H9 (cell line): ENCODE measurements around the gene SOX1. TPM values are rescaled to one million over a fixed set of nuclear protein-coding genes. Genes with fewer than 3 reads are reported as not detected.

ENCODE experiments used
- DNase-seq: peaks from one replicate; pipeline ENCODE4 v3.0.0-alpha.2; 2017
- H2AFZ ChIP-seq: one replicate; pipeline ENCODE4 v1.6.1; 2013; ENCODE audit warnings: mild to moderate bottlenecking, low read length, control low read depth, moderate library complexity
- H2AK5ac ChIP-seq: 2 replicates; pipeline ENCODE4 v1.6.1; 2013; ENCODE audit warnings: low read length, control low read depth, mixed read lengths; ENCODE audit not compliant: insufficient read length
- H2BK120ac ChIP-seq: one replicate; pipeline ENCODE4 v1.6.1; 2013; ENCODE audit warnings: low read depth, mild to moderate bottlenecking, low read length, control low read depth, inconsistent platforms; ENCODE audit not compliant: poor library complexity, severe bottlenecking
- H2BK12ac ChIP-seq: 2 replicates; pipeline ENCODE4 v1.6.1; 2013; ENCODE audit warnings: low read length, control low read depth, mixed read lengths, low read depth; ENCODE audit not compliant: insufficient read length
- H2BK15ac ChIP-seq: 2 replicates; pipeline ENCODE4 v1.6.1; 2013; ENCODE audit warnings: low read depth, low read length, control low read depth
- H2BK20ac ChIP-seq: one replicate; pipeline ENCODE4 v1.6.1; 2013; ENCODE audit warnings: low read depth, mild to moderate bottlenecking, low read length, control low read depth, inconsistent platforms; ENCODE audit not compliant: poor library complexity, severe bottlenecking
- H2BK5ac ChIP-seq: 2 replicates; pipeline ENCODE4 v1.6.1; 2013; ENCODE audit warnings: low read length, control low read depth, mixed read lengths; ENCODE audit not compliant: insufficient read length
- H3K14ac ChIP-seq: 2 replicates; pipeline ENCODE4 v1.6.1; 2013; ENCODE audit warnings: low read length, control low read depth; ENCODE audit not compliant: insufficient read depth
- H3K18ac ChIP-seq: 2 replicates; pipeline ENCODE4 v1.6.1; 2013; ENCODE audit warnings: low read depth, mild to moderate bottlenecking, mixed read lengths, low read length, control low read depth; ENCODE audit not compliant: insufficient read length
- H3K23ac ChIP-seq: 2 replicates; pipeline ENCODE4 v1.6.1; 2013; ENCODE audit warnings: low read length, control low read depth, mixed read lengths, low read depth; ENCODE audit not compliant: insufficient read length
- H3K23me2 ChIP-seq: 2 replicates; pipeline ENCODE4 v1.6.1; 2013; ENCODE audit warnings: low read depth, mild to moderate bottlenecking, mixed read lengths, low read length, control low read depth; ENCODE audit not compliant: insufficient read length, poor library complexity, severe bottlenecking
- H3K27ac ChIP-seq: 2 replicates; pipeline ENCODE4 v1.5.1; 2013; ENCODE audit warnings: low read length, control low read depth, mixed read lengths, low read depth; ENCODE audit not compliant: insufficient read length
- H3K27me3 ChIP-seq: 2 replicates; pipeline ENCODE4 v1.6.1; 2013; ENCODE audit warnings: low read length, control low read depth, inconsistent platforms; ENCODE audit not compliant: insufficient read depth
- H3K4ac ChIP-seq: 2 replicates; pipeline ENCODE4 v1.6.1; 2013; ENCODE audit warnings: low read depth, mild to moderate bottlenecking, control low read depth, inconsistent platforms, low read length, moderate library complexity
- H3K4me1 ChIP-seq: 2 replicates; pipeline ENCODE4 v1.6.1; 2013; ENCODE audit warnings: low read length, control low read depth, inconsistent platforms; ENCODE audit not compliant: insufficient read depth
- H3K4me2 ChIP-seq: 2 replicates; pipeline ENCODE4 v1.6.1; 2013; ENCODE audit warnings: low read length, control low read depth, mixed read lengths; ENCODE audit not compliant: insufficient read length, insufficient read depth
- H3K56ac ChIP-seq: 2 replicates; pipeline ENCODE4 v1.6.1; 2013; ENCODE audit warnings: low read depth, mild to moderate bottlenecking, mixed read lengths, low read length, control low read depth; ENCODE audit not compliant: insufficient read length
- H3K79me1 ChIP-seq: 2 replicates; pipeline ENCODE4 v1.6.1; 2013; ENCODE audit warnings: low read depth, mild to moderate bottlenecking, moderate library complexity, low read length, control low read depth, inconsistent platforms; ENCODE audit not compliant: insufficient read depth, poor library complexity, severe bottlenecking
- H3K79me2 ChIP-seq: 2 replicates; pipeline ENCODE4 v1.6.1; 2013; ENCODE audit warnings: low read length, control low read depth, inconsistent platforms; ENCODE audit not compliant: insufficient read depth
- H3K9ac ChIP-seq: 2 replicates; pipeline ENCODE4 v1.6.1; 2013; ENCODE audit warnings: low read length, control low read depth, mixed read lengths; ENCODE audit not compliant: insufficient read length; ENCODE audit errors: extremely low read depth
- H3K9me3 ChIP-seq: one replicate; pipeline ENCODE4 v1.6.1; 2013; ENCODE audit warnings: low read depth, low read length, inconsistent platforms; ENCODE audit not compliant: control insufficient read depth
- H3T11ph ChIP-seq: one replicate; pipeline ENCODE4 v1.6.1; 2013; ENCODE audit warnings: mild to moderate bottlenecking, low read length, control low read depth, inconsistent platforms
- H4K20me1 ChIP-seq: one replicate; pipeline ENCODE4 v1.6.1; 2013; ENCODE audit not compliant: control insufficient read depth, insufficient read length, insufficient read depth
- H4K5ac ChIP-seq: 2 replicates; pipeline ENCODE4 v1.6.1; 2013; ENCODE audit warnings: low read depth, mild to moderate bottlenecking, mixed read lengths, low read length, control low read depth; ENCODE audit not compliant: insufficient read length
- H4K8ac ChIP-seq: replicated peaks from 2 replicates; pipeline ENCODE4 v1.6.1; 2013; ENCODE audit warnings: low read length, control low read depth, mixed read lengths, low read depth; ENCODE audit not compliant: insufficient read length
- H4K91ac ChIP-seq: 2 replicates; pipeline ENCODE4 v1.6.1; 2013; ENCODE audit warnings: low read depth, mild to moderate bottlenecking, moderate library complexity, mixed read lengths, low read length, control low read depth; ENCODE audit not compliant: insufficient read length
- H3K27ac Mint-ChIP-seq, 3 experiments: 2 replicates in 2 of 3; 3 replicates in 1 of 3; pipeline ENCODE4 v1.8.0; 2020 to 2021; ENCODE audit warnings: mixed read lengths in 3 of 3, mild to moderate bottlenecking in 1 of 3, moderate library complexity in 1 of 3
- H3K27me3 Mint-ChIP-seq: 2 replicates; pipeline ENCODE4 v1.8.0; 2021; ENCODE audit warnings: low read depth, mild to moderate bottlenecking, moderate library complexity, mixed read lengths
- H3K36me3 Mint-ChIP-seq, 3 experiments: 2 replicates in 2 of 3; 3 replicates in 1 of 3; pipeline ENCODE4 v1.8.0; 2020 to 2021; ENCODE audit warnings: low read depth in 3 of 3, mixed read lengths in 3 of 3; ENCODE audit not compliant: insufficient read depth in 1 of 3
- H3K4me1 Mint-ChIP-seq, 2 experiments: 2 replicates each; pipeline ENCODE4 v1.8.0; 2020; ENCODE audit warnings: mixed read lengths in 2 of 2
- H3K4me3 Mint-ChIP-seq, 2 experiments: 2 replicates in 1 of 2; 3 replicates in 1 of 2; pipeline ENCODE4 v1.8.0; 2020 to 2021; ENCODE audit warnings: mild to moderate bottlenecking in 2 of 2, mixed read lengths in 2 of 2, moderate library complexity in 1 of 2
- H3K9me3 Mint-ChIP-seq, 2 experiments: 2 replicates in 1 of 2; 3 replicates in 1 of 2; pipeline ENCODE4 v1.8.0; 2020; ENCODE audit warnings: mild to moderate bottlenecking in 2 of 2, mixed read lengths in 2 of 2, moderate library complexity in 1 of 2
- WGBS: extraction: QIAGEN DNeasy Blood & Tissue Kit; methylation state at CpG from one replicate; pipeline ENCODE4 v1.1.7; 2013; ENCODE audit warnings: missing lambda C conversion rate, low lambda C conversion rate, mixed read lengths; ENCODE audit not compliant: insufficient read length; ENCODE audit errors: extremely low coverage; 5-methylcytosine and 5-hydroxymethylcytosine counted together
- total RNA-seq: library from RNA; stranded (reverse); gene quantifications from 2 replicates; pipeline ENCODE4 v1.2.1, GENCODE V29; 2021
- TF ChIP-seq, protein P1 (sequence below): fragments of 200-600 bp; sonication (generic); conservative IDR thresholded peaks from 3 replicates; pipeline ENCODE4 v1.8.0; 2021; ENCODE audit warnings: antibody characterized with exemption, mild to moderate bottlenecking

The SOX1 gene
- total RNA-seq, 1 experiment from 2014 or later: 0.17 TPM

GRCh38 chr13:112102243-112102642 is 35.3 kb downstream of the SOX1 start:
- Histone ChIP-seq H2AFZ (no peak overlapping the region), H3K4me1 (no peaks in the 10 kb centered on the region), H3K4me2 (no peak overlapping the region), H3K56ac (no peak overlapping the region), H3K79me1 (no peaks in the 10 kb centered on the region), H2BK5ac (no peak overlapping the region), H4K91ac (no peak overlapping the region), H3T11ph (no peak overlapping the region), H2BK12ac (no peak overlapping the region), H4K8ac (no peak overlapping the region), H3K23me2 (peaks cover 25% of the 10 kb centered on the region), H3K27ac (no peak overlapping the region), H3K23ac (no peak overlapping the region), H4K5ac (no peak overlapping the region), H4K20me1 (no peaks in the 10 kb centered on the region), H2BK20ac (no peak overlapping the region), H3K9me3 (no peaks in the 10 kb centered on the region), H2AK5ac (no peak overlapping the region), H3K14ac (no peak overlapping the region), H3K18ac (no peak overlapping the region), H3K79me2 (no peaks in the 10 kb centered on the region), H2BK120ac (no peak overlapping the region), H3K9ac (no peak overlapping the region), H3K27me3 (peaks cover 47% of the 10 kb centered on the region), H2BK15ac (no peak overlapping the region), H3K4ac (no peak overlapping the region)
- no CpG with 5 or more reads among the region's 7 CpGs for WGBS
- no peak overlapping the region for H3K4me3 Mint-ChIP-seq
- peaks cover 40 to 50% of the 10 kb centered on the region in 2 experiments for H3K4me1 Mint-ChIP-seq
- no peak for DNase-seq
- TF ChIP-seq, protein P1, sequence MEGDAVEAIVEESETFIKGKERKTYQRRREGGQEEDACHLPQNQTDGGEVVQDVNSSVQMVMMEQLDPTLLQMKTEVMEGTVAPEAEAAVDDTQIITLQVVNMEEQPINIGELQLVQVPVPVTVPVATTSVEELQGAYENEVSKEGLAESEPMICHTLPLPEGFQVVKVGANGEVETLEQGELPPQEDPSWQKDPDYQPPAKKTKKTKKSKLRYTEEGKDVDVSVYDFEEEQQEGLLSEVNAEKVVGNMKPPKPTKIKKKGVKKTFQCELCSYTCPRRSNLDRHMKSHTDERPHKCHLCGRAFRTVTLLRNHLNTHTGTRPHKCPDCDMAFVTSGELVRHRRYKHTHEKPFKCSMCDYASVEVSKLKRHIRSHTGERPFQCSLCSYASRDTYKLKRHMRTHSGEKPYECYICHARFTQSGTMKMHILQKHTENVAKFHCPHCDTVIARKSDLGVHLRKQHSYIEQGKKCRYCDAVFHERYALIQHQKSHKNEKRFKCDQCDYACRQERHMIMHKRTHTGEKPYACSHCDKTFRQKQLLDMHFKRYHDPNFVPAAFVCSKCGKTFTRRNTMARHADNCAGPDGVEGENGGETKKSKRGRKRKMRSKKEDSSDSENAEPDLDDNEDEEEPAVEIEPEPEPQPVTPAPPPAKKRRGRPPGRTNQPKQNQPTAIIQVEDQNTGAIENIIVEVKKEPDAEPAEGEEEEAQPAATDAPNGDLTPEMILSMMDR: peak; percentile 30; the same call in 2 of the 3 replicates
- H3K27ac Mint-ChIP-seq: no peak overlapping the region
- no peaks in the 10 kb centered on the region; a peak in 1 of 5 replicates for H3K9me3 Mint-ChIP-seq
- H3K36me3 Mint-ChIP-seq: no peaks in the 10 kb centered on the region
- H3K27me3 Mint-ChIP-seq: peaks cover 93% of the 10 kb centered on the region
